HFFc6 (cell line): Measurements from ENCODE around the gene IGSF3. TPM values are rescaled to one million over a fixed set of nuclear protein-coding genes. Genes with fewer than 3 reads are reported as not detected.

Experiments
- DNase-seq: peaks from one replicate; pipeline ENCODE4 v3.0.0-alpha.2; 2018
- H3K27ac Mint-ChIP-seq: 2 replicates; pipeline ENCODE4 v1.8.0; 2020; ENCODE audit warnings: mild to moderate bottlenecking, mixed read lengths
- H3K27me3 Mint-ChIP-seq: 2 replicates; pipeline ENCODE4 v1.8.0; 2021; ENCODE audit warnings: mild to moderate bottlenecking, moderate library complexity, mixed read lengths; ENCODE audit not compliant: insufficient read depth
- H3K36me3 Mint-ChIP-seq: 2 replicates; pipeline ENCODE4 v1.8.0; 2021; ENCODE audit warnings: low read depth, mixed read lengths
- H3K4me1 Mint-ChIP-seq: 2 replicates; pipeline ENCODE4 v1.8.0; 2020; ENCODE audit warnings: low read depth, mixed read lengths
- H3K4me3 Mint-ChIP-seq: 2 replicates; pipeline ENCODE4 v1.8.0; 2020; ENCODE audit warnings: mild to moderate bottlenecking, moderate library complexity, mixed read lengths
- H3K9me3 Mint-ChIP-seq: 2 replicates; pipeline ENCODE4 v1.8.0; 2020; ENCODE audit warnings: mild to moderate bottlenecking, mixed read lengths
- total RNA-seq, 6 experiments: library from RNA; stranded (reverse); fragmentation: NEBNext Ultra II Directional; extraction: Animal tissue kit (Norgen Biotek cat#: 25700); gene quantifications; 2 replicates in 1 of 6; 3 replicates in 5 of 6; pipeline ENCODE4 v1.2.3, GENCODE V29; 2021
- TF ChIP-seq, protein P1 (sequence below): fragments of 200-600 bp; sonication (generic); IDR thresholded peaks from 2 replicates; pipeline ENCODE4 v1.5.0; 2021; ENCODE audit warnings: antibody characterized with exemption, mild to moderate bottlenecking

The IGSF3 gene
- total RNA-seq, 6 experiments from 2014 or later: not detected

DNA sequence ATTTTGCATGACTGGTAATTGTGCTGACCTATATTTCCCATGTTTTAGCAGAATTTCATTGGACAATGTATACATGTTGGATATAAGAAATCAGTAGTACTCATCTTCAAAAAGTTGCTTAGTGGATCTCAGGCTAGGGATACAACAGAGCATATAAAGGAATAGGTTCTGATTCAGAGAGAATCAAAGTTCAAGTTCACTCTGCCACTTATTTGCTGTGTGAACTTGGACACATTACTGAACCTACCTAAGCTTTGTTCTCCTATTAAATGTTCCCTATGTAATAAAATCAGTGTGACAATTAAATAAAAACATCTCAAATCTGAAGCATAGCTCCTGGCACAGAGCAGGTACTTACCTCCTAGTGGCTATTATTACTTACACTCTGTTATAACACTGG lies 106.0 kb downstream of the IGSF3 start:
- H3K36me3 Mint-ChIP-seq: peaks cover 16% of the 10 kb centered on the region
- DNase-seq: no peak
- TF ChIP-seq, protein P1, sequence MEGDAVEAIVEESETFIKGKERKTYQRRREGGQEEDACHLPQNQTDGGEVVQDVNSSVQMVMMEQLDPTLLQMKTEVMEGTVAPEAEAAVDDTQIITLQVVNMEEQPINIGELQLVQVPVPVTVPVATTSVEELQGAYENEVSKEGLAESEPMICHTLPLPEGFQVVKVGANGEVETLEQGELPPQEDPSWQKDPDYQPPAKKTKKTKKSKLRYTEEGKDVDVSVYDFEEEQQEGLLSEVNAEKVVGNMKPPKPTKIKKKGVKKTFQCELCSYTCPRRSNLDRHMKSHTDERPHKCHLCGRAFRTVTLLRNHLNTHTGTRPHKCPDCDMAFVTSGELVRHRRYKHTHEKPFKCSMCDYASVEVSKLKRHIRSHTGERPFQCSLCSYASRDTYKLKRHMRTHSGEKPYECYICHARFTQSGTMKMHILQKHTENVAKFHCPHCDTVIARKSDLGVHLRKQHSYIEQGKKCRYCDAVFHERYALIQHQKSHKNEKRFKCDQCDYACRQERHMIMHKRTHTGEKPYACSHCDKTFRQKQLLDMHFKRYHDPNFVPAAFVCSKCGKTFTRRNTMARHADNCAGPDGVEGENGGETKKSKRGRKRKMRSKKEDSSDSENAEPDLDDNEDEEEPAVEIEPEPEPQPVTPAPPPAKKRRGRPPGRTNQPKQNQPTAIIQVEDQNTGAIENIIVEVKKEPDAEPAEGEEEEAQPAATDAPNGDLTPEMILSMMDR: no peak
- peaks cover 10% of the 10 kb centered on the region for H3K4me1 Mint-ChIP-seq
- no peaks in the 10 kb centered on the region; the same call in 1 of the 2 replicates for H3K27me3 Mint-ChIP-seq
- H3K4me3 Mint-ChIP-seq: no peak overlapping the region
- H3K9me3 Mint-ChIP-seq: peaks cover 5% of the 10 kb centered on the region; the same call in 1 of the 2 replicates
- H3K27ac Mint-ChIP-seq: no peak overlapping the region

DNA sequence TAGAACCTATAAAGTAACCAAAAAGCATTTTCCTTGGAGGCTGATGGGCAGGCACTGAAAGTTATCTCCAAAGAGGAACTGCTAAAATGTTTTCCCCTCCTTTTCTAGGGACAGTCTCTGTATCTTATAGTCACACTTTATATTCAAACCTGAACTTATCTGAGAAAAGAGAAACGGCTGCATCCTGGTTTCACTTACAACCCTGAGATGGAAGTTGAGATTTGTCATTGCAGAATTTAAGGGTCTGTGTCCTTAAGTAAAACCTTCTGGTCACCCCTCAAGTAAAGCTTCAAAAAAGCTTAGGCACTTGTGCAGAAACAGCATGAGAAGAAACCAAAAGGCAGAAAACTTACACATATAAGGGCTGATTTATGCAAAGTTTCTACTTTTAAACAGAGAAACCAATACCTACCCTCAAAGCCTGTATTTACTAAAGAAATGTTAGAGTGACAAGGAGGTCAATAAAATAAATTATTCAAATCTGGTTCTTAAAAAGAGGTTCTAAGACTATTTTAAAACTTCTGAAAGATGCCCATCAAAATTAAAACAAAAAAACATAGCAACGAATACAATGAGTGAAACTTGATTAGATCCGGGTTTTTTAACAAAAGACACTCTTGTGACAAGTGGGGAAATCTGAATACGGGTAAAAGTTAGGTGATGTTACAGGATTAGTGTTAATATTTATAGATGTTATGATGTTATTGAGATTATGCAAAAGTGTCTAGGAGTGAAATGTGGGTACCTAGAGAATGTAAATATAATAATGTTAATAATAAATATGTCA lies 106.6 kb downstream of the IGSF3 start:
- no peak for DNase-seq
- Mint-ChIP-seq H3K4me1 (peaks cover 9% of the 10 kb centered on the region), H3K9me3 (peaks cover 5% of the 10 kb centered on the region; the same call in 1 of the 2 replicates), H3K36me3 (peaks cover 16% of the 10 kb centered on the region), H3K4me3 (no peak overlapping the region), H3K27ac (no peak overlapping the region), H3K27me3 (no peaks in the 10 kb centered on the region; the same call in 1 of the 2 replicates)
- TF ChIP-seq, protein P1: no peak

DNA sequence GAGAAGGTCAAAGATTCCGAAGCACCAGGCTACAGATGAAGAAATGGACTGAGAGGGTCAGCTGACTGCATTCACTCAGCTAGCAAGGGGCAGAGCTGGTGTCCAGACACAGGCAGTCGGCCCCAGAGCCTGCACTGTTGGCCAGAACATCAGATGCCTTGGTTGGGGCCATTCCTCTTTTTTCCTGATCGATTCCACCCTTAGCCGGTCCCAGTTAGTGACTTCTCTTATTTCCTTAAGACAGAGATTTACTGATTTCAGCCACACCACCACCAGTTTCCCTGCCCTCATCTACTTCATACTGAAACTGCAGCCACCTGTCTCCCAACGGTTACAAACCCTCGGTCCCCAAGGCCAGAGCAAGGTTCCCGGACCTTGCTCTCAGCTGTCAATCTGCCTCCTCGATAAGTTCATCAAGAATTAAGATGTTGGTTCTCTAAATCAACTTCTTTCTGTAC lies 108.2 kb downstream of the IGSF3 start:
- no peak overlapping the region for H3K27ac Mint-ChIP-seq
- DNase-seq: no peak
- peaks cover 5% of the 10 kb centered on the region; the same call in 1 of the 2 replicates for H3K9me3 Mint-ChIP-seq
- TF ChIP-seq, protein P1: no peak
- H3K4me3 Mint-ChIP-seq: no peak overlapping the region
- H3K4me1 Mint-ChIP-seq: peaks cover 13% of the 10 kb centered on the region
- peaks cover 15% of the 10 kb centered on the region for H3K36me3 Mint-ChIP-seq
- no peaks in the 10 kb centered on the region; the same call in 1 of the 2 replicates for H3K27me3 Mint-ChIP-seq

DNA sequence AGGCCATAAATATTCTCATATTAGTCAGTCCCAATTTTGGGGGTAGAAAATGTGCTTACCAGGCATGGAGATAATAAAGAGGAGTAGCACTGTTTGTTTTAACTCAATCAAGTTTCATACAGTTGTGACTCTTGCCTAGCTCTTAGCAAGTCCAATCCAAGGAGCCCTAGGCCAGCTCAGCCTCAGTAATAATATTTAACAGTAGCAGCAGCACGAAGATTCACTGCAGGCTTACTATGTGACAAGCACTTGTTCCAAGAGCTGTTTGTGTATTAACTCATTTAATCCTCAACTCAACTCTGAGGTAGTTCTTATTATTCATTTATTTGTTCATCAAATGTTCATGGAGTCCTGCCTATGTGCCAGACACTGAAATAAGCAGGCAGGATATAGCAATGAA lies 109.0 kb downstream of the IGSF3 start:
- no peaks in the 10 kb centered on the region; the same call in 1 of the 2 replicates for H3K27me3 Mint-ChIP-seq
- no peak overlapping the region for H3K27ac Mint-ChIP-seq
- no peak for DNase-seq
- H3K36me3 Mint-ChIP-seq: peaks cover 9% of the 10 kb centered on the region
- H3K4me1 Mint-ChIP-seq: peaks cover 17% of the 10 kb centered on the region
- peaks cover 5% of the 10 kb centered on the region; the same call in 1 of the 2 replicates for H3K9me3 Mint-ChIP-seq
- TF ChIP-seq, protein P1: no peak
- no peak overlapping the region for H3K4me3 Mint-ChIP-seq

DNA sequence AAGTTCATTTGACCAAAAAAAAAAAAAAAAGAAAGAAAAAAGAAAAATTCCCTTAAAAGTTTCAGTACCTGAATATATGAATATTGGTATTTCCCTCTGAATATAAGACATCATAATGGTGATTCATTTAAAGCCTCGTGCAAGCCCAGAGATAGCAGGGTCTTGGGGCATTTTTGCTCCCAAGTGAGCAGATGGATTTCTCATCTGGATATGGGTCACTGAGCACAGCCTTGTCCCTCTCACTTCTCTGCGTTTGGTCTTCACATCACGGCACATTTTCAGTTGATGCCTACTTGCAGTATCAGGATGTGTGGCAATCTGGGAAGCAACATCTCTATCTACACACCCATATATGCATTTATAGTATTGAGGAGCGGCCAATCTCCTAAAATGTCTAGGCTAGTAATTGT lies 109.4 kb downstream of the IGSF3 start:
- H3K27me3 Mint-ChIP-seq: no peaks in the 10 kb centered on the region; the same call in 1 of the 2 replicates
- TF ChIP-seq, protein P1: no peak
- DNase-seq: no peak
- H3K36me3 Mint-ChIP-seq: peaks cover 9% of the 10 kb centered on the region
- H3K27ac Mint-ChIP-seq: no peak overlapping the region
- no peak overlapping the region for H3K4me3 Mint-ChIP-seq
- peaks cover 21% of the 10 kb centered on the region for H3K4me1 Mint-ChIP-seq
- H3K9me3 Mint-ChIP-seq: peaks cover 5% of the 10 kb centered on the region; the same call in 1 of the 2 replicates
